BE2C (cell line): ENCODE results near the gene MFSD2A.

ENCODE experiments used
- DNase-seq: peaks from one replicate; pipeline ENCODE4 v3.0.0-alpha.2; 2020
- H3K27me3 ChIP-seq: fragments of 250-450 bp; sonication (Bioruptor Pico); 2 replicates; pipeline ENCODE4 v1.5.1; 2020; ENCODE audit warnings: mild to moderate bottlenecking
- H3K36me3 ChIP-seq: fragments of 250-450 bp; sonication (Bioruptor Pico); 2 replicates; pipeline ENCODE4 v1.5.1; 2020; ENCODE audit warnings: mild to moderate bottlenecking
- H3K4me1 ChIP-seq: fragments of 250-450 bp; sonication (Bioruptor Pico); 2 replicates; pipeline ENCODE4 v1.5.1; 2020
- H3K4me3 ChIP-seq: 2 replicates; pipeline ENCODE4 v1.5.1; 2011; ENCODE audit warnings: low read depth, low read length
- H3K9me3 ChIP-seq: fragments of 250-450 bp; sonication (Bioruptor Pico); 2 replicates; pipeline ENCODE4 v1.5.1; 2020
- TF ChIP-seq, protein P1 (sequence below): IDR thresholded peaks from 2 replicates; pipeline ENCODE4 v1.5.1; 2012; ENCODE audit warnings: mild to moderate bottlenecking, low read depth, low read length

MFSD2A gene

DNA sequence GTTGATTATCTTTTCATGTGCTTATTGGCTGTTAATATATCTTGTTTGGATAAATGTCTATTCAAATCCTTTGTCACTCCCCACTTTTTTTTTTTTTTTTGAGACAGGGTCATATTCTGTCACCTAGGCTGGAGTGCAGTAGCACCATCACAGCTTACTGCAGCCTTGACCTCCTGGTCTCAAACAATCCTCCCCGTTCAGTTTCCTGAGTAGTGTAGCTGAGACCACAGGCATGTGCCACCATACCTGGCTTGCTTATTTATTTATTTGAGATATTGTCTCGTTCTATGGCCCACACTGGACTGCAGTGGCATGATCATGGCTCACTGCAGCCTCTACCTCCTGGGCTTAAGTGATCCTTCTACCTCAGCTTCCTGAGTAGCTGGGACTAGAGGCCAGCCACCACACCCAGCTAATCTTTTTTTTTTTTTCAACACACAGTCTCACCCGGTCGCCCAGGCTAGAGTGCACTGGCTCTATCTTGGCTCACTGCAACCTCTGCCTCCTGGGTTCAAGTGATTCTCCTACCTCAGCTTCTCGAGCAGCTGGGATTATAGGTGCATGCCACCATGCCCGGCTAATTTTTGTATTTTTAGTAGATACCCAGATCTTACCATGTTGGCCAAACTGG lies 39.3 kb upstream of the MFSD2A start:
- no peak for DNase-seq
- Histone ChIP-seq H3K9me3 (no peaks in the 10 kb centered on the region), H3K4me3 (no peak overlapping the region), H3K27me3 (no peaks in the 10 kb centered on the region), H3K4me1 (no peaks in the 10 kb centered on the region), H3K36me3 (no peaks in the 10 kb centered on the region)
- TF ChIP-seq, protein P1, sequence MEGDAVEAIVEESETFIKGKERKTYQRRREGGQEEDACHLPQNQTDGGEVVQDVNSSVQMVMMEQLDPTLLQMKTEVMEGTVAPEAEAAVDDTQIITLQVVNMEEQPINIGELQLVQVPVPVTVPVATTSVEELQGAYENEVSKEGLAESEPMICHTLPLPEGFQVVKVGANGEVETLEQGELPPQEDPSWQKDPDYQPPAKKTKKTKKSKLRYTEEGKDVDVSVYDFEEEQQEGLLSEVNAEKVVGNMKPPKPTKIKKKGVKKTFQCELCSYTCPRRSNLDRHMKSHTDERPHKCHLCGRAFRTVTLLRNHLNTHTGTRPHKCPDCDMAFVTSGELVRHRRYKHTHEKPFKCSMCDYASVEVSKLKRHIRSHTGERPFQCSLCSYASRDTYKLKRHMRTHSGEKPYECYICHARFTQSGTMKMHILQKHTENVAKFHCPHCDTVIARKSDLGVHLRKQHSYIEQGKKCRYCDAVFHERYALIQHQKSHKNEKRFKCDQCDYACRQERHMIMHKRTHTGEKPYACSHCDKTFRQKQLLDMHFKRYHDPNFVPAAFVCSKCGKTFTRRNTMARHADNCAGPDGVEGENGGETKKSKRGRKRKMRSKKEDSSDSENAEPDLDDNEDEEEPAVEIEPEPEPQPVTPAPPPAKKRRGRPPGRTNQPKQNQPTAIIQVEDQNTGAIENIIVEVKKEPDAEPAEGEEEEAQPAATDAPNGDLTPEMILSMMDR: no peak

DNA sequence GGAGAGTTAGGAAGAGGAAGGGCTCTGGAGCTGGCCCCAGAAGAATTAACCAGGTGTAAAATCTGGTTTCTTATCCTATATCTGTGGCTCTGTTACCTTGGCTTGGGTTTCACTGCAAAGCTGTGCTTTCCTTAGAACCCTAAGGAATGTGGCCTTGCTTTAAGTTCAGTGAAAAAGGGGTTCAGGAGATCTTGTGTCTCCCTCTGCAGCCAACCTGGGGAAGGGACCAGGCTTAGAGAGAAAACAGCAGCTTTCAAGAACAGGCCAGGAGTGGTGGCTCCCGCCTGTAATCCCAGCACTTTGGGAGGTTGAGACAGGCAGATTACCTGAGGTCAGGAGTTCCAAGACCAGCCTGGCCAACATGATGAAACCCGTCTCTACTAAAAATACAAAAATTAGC lies 37.1 kb upstream of the MFSD2A start:
- no peaks in the 10 kb centered on the region for H3K9me3 ChIP-seq
- no peaks in the 10 kb centered on the region for H3K36me3 ChIP-seq
- H3K27me3 ChIP-seq: no peaks in the 10 kb centered on the region
- no peak for DNase-seq
- H3K4me1 ChIP-seq: no peaks in the 10 kb centered on the region
- H3K4me3 ChIP-seq: no peak overlapping the region
- TF ChIP-seq, protein P1: no peak

DNA sequence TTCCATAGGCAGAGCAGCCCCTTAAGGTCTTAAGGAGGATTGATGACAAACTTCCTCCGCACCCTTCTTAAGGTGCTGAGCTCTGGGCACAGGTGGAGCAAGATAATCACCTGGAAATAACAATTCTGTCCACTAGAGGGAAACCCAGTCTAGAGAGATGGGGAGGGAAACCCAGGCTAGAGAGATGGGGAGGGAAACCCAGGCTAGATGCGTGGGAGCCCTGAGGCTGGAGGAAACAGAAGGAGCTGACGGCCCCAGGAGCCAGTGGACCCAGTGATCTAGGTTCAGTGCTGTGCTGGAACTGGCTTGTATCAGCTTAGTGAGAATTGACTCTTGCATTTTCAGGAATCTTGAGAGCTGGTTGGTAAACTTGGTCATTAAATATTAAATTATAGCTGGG lies 35.4 kb upstream of the MFSD2A start:
- H3K4me3 ChIP-seq: no peak overlapping the region
- no peaks in the 10 kb centered on the region for H3K4me1 ChIP-seq
- no peaks in the 10 kb centered on the region for H3K36me3 ChIP-seq
- TF ChIP-seq, protein P1: peak; percentile 61
- peak; percentile 36 for DNase-seq
- H3K9me3 ChIP-seq: no peaks in the 10 kb centered on the region
- H3K27me3 ChIP-seq: no peaks in the 10 kb centered on the region

DNA sequence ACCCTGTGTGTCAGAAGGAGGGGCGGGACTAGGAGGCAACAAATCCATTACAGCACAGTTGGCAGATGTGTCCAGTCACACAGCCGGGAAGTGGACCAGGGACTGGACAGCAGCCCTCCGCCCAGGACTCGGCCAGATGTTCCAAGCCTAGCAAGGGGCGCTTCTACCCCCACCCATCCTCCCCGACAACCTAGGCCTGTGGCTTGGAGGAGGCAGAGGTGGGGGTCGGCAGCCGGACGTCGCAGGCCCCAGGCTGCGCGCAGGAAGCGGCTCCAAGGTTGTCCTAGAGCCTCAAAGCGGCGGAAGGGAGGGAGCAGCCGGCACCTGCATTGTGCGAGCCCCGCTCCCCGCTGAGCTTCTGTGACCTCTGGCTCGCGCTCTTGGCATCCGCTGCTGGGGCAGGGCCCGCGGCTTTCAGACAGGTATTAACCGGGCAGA lies 32.7 kb upstream of the MFSD2A start:
- H3K27me3 ChIP-seq: no peaks in the 10 kb centered on the region
- H3K9me3 ChIP-seq: no peaks in the 10 kb centered on the region
- H3K4me1 ChIP-seq: no peaks in the 10 kb centered on the region
- no peak overlapping the region for H3K4me3 ChIP-seq
- no peak for DNase-seq
- H3K36me3 ChIP-seq: no peaks in the 10 kb centered on the region
- TF ChIP-seq, protein P1: no peak

DNA sequence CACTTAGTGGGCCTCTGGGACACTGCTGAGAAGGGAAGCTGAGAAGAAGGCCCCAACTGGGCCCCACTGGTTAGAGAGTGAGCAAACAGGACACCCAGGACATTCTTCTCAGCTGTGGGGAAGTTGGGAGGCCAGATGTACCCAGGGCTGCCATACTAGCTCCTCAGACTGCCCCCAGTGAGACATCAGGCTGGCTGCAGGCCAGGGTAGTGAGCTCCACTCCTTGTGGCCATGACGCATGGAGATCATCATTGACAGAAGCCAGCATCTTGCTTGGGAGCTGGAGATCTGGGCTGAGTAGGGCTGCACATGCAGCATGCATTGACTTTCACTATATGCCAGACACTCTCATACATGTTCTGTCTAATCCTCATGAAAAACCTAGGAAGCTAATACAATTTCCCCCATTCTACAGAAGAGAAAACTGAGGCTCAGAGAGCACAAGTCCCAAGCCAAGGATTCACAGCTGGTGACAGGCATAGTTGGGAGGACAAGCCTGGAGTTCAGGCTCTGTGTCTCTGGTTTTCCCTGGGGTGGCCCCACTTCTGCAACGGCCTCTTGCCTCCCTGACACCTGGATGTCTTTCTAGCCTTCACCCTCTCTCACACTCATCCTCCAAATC lies 29.1 kb upstream of the MFSD2A start:
- no peaks in the 10 kb centered on the region for H3K4me1 ChIP-seq
- DNase-seq: no peak
- H3K4me3 ChIP-seq: no peak overlapping the region
- H3K9me3 ChIP-seq: no peaks in the 10 kb centered on the region
- no peaks in the 10 kb centered on the region for H3K36me3 ChIP-seq
- TF ChIP-seq, protein P1: no peak
- no peaks in the 10 kb centered on the region for H3K27me3 ChIP-seq

DNA sequence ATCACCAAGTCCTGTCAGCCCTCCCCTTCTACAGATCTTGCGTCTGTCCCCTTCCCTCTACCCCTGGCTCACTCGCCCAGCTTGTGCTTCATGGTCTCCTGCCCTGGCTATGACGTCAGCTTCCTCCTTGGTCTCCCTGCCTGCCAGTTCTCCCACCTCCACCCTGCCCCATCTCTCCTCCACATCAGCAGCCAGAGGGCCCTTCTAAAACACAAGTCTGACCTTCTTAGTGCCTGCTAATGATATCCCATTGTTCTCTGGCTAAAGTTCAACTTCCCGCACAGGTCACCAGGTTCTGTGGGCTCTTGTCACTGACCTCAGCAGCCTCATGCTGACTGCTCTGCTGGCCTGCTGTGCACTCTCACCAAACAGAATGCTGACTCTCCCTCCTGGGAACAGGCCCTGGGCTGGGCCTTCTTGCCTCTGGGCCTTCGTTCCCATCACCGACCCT lies 28.6 kb upstream of the MFSD2A start:
- no peaks in the 10 kb centered on the region for H3K4me1 ChIP-seq
- peak; percentile 19 for DNase-seq

More for the DNA sequence above, 28.6 kb upstream of the MFSD2A start:
- no peaks in the 10 kb centered on the region for H3K9me3 ChIP-seq
- no peak overlapping the region for H3K4me3 ChIP-seq
- H3K36me3 ChIP-seq: no peaks in the 10 kb centered on the region
- TF ChIP-seq, protein P1: no peak
- H3K27me3 ChIP-seq: no peaks in the 10 kb centered on the region
